BLaER1 treated with 17β-estradiol and CSF1 and Interleukin-3, amounts not matched to agents 10 nM and 100 nM (cell line): ENCODE results near the gene PSD4.

Source experiments
- H3K27ac ChIP-seq, 11 experiments: shearing (Covaris generic); formaldehyde crosslinking; 2 replicates each; pipeline ENCODE4 v1.8.1; 2022
- H3K27me3 ChIP-seq, 11 experiments: shearing (Covaris generic); formaldehyde crosslinking; 2 replicates each; pipeline ENCODE4 v1.8.1; 2022
- H3K36me3 ChIP-seq, 11 experiments: shearing (Covaris generic); formaldehyde crosslinking; 2 replicates each; pipeline ENCODE4 v1.8.1; 2022
- H3K4me1 ChIP-seq, 10 experiments: shearing (Covaris generic); formaldehyde crosslinking; 2 replicates each; pipeline ENCODE4 v1.8.1; 2022
- H3K4me2 ChIP-seq, 11 experiments: shearing (Covaris generic); formaldehyde crosslinking; 2 replicates each; pipeline ENCODE4 v1.8.1; 2022
- H3K4me3 ChIP-seq, 10 experiments: shearing (Covaris generic); formaldehyde crosslinking; 2 replicates each; pipeline ENCODE4 v1.8.1; 2022
- H3K9ac ChIP-seq, 11 experiments: shearing (Covaris generic); formaldehyde crosslinking; 2 replicates each; pipeline ENCODE4 v1.8.1; 2022
- H3K9me3 ChIP-seq, 11 experiments: shearing (Covaris generic); formaldehyde crosslinking; replicated peaks in 1 of 11; 2 replicates each; pipeline ENCODE4 v1.8.1; 2022
- H4K20me1 ChIP-seq, 11 experiments: shearing (Covaris generic); formaldehyde crosslinking; 2 replicates each; pipeline ENCODE4 v1.8.1; 2022
- Cebpa-rat ChIP-seq, 11 experiments: shearing (Covaris generic); IDR thresholded peaks; 2 replicates each; pipeline ENCODE4 v1.8.1; 2022

The PSD4 gene

GRCh38 chr2:113192459-113193100 is 18.8 kb downstream of the PSD4 start:
- peaks cover 25 to 89% (median 51%) of the 10 kb centered on the region in 11 experiments; a peak in 18 of 22 replicates for H3K36me3 ChIP-seq
- H3K27ac ChIP-seq = no peak overlapping the region
- peaks cover 0 to 19% (median 5%) of the 10 kb centered on the region in 10 experiments; a peak in 11 of 20 replicates for H3K4me1 ChIP-seq
- no peak overlapping the region for H3K4me2 ChIP-seq
- no peaks in the 10 kb centered on the region for H3K9me3 ChIP-seq
- H3K27me3 ChIP-seq = no peaks in the 10 kb centered on the region
- H3K9ac ChIP-seq = no peak overlapping the region
- H4K20me1 ChIP-seq = peaks cover 0 to 64% (median 0%) of the 10 kb centered on the region in 11 experiments; a peak in 8 of 22 replicates
- no peak for TF ChIP-seq Cebpa-rat (IDR thresholded peaks at IDR 0.05)
- no peak overlapping the region for H3K4me3 ChIP-seq

DNA sequence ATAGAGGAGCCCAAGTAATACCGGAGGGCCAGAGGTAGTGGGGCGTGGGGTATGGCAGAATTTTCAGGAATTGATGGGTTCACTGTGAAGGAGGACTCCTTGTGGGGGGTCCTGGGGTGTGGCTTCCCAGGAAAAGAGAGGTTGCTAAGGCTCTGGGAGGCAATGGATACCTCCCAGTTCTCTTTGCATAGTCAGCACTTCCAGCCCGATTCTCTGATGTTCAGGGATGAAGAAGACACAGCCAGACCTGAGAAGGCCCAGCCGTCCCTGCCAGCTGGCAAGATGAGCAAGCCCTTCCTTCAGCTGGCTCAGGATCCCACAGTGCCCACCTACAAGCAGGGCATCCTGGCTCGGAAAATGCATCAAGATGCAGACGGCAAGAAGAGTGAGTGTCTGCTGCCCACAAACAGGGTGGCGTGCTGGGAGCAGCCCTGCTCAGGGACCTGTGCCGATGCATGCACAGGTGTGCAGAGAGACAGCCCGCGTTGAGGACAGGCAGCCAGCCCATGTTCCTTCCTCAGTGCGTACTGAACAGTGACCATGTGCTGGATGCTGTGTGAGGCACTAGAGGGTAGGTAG is 22.2 kb downstream of the PSD4 start:
- H3K9me3 ChIP-seq = no peaks in the 10 kb centered on the region
- H3K36me3 ChIP-seq = peaks cover 33 to 100% (median 67%) of the 10 kb centered on the region in 11 experiments; a peak in 19 of 22 replicates
- H3K27ac ChIP-seq = no peak overlapping the region
- H3K4me1 ChIP-seq = peaks cover 5 to 22% (median 15%) of the 10 kb centered on the region in 10 experiments; a peak in 16 of 20 replicates
- H3K4me3 ChIP-seq = no peak overlapping the region
- no peaks in the 10 kb centered on the region for H3K27me3 ChIP-seq
- H4K20me1 ChIP-seq = peaks cover 0 to 56% (median 0%) of the 10 kb centered on the region in 11 experiments; a peak in 8 of 22 replicates
- no peak overlapping the region for H3K4me2 ChIP-seq
- no peak overlapping the region for H3K9ac ChIP-seq
- TF ChIP-seq Cebpa-rat (IDR thresholded peaks at IDR 0.05) = no peak

DNA sequence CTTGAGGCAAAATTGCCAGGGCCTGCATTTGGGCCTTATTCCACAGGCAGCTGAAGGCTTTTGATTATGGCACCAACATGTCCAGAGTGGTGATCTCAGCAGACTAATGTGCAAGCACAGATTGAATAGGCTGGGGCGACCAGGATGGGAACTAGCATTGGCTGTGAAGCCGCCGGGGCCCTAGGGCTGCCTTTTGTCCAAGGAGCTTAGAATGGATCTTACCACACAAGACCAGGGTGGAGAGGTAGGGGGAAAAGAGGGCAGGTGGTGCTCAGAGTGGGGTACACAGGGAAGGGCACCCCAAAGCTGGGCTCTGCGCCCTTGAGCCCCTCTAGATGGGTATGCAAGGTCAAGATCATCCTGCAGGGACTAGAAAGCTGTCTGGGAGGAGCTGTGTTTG is 23.1 kb downstream of the PSD4 start:
- Histone ChIP-seq H3K4me3 (no peak overlapping the region), H4K20me1 (peaks cover 0 to 60% (median 0%) of the 10 kb centered on the region in 11 experiments; a peak in 5 of 22 replicates), H3K36me3 (peaks cover 37 to 100% (median 72%) of the 10 kb centered on the region in 11 experiments; a peak in 19 of 22 replicates), H3K9ac (no peak overlapping the region), H3K27ac (no peak overlapping the region), H3K9me3 (no peaks in the 10 kb centered on the region), H3K27me3 (no peaks in the 10 kb centered on the region), H3K4me2 (no peak overlapping the region), H3K4me1 (peaks cover 11 to 27% (median 24%) of the 10 kb centered on the region in 10 experiments; a peak in 19 of 20 replicates)
- no peak for TF ChIP-seq Cebpa-rat (IDR thresholded peaks at IDR 0.05)

DNA sequence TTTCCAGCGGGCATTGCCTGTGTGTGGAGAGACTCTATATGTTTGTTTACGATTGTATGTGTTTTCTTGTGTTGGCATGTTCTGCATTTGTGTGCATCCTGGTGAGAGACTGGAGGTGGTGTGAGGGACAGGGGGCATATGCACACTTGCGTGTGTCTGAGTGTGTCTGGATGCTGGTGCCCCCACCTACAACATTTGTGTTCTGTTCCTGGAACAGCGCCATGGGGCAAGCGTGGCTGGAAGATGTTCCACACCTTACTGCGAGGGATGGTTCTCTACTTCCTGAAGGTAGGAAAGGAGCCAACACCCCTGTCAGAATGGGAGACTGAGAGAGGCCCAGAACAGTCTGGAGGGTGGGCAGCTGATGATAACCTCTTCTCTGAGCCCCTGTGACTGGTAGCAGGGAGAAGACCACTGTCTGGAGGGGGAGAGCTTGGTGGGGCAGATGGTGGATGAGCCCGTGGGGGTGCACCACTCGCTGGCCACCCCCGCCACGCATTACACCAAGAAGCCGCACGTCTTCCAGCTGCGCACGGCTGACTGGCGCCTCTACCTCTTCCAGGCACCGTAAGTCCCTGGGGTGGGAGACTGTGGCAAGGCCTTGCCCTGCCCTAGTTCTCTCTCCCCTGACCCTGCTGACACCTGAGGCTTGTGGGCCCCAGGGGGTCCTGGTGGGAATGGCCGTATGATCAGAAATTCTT is 23.7 kb downstream of the PSD4 start:
- Histone ChIP-seq H3K36me3 (peaks cover 34 to 98% (median 68%) of the 10 kb centered on the region in 11 experiments; a peak in 19 of 22 replicates), H4K20me1 (peaks cover 0 to 59% (median 0%) of the 10 kb centered on the region in 11 experiments; a peak in 5 of 22 replicates), H3K4me3 (no peak overlapping the region), H3K27me3 (no peaks in the 10 kb centered on the region), H3K27ac (no peak overlapping the region), H3K4me2 (no peak overlapping the region), H3K9me3 (no peaks in the 10 kb centered on the region), H3K4me1 (peaks cover 17 to 34% (median 30%) of the 10 kb centered on the region in 10 experiments), H3K9ac (no peak overlapping the region)
- TF ChIP-seq Cebpa-rat (IDR thresholded peaks at IDR 0.05) = no peak

DNA sequence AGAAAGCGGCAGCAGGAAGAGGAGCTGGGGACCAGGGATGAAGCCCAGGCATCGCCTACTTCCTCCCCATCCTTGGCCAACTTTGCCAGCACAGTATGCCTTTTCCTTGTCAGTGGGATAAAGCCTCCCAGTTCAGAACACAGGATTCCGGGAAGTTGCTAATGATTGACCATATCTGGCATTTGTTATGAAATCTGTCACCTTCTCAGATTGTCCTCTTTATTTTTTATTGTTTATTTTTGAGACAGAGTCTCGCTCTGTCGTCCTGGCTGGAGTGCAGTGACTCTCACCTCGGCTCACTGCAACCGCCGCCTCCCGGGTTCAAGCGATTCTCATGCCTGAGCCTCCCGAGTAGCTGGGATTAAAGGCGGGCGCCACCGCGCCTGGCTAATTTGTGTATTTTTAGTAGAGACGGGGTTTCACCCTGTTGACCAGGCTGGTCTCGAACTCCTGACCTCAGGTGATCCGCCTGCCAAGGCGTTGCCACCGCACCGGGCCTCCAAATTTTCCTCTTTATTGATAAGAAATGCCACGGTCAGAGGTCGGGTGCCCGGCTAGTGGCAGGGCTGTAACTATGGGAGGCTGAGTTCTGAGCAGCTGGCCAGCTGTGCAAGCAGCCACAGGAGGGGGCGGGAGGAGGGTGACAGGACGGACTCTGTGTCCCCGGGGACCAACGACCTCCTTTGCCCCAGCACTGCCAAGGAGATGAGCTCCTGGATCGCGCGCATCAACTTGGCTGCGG is 24.4 kb downstream of the PSD4 start:
- peak overlapping the region; percentile 56 to 72 (median 64) for H3K4me3 ChIP-seq

GRCh38 chr2:113198790-113199612 is 25.2 kb downstream of the PSD4 start:
- Histone ChIP-seq H3K27me3 (no peaks in the 10 kb centered on the region), H3K9me3 (no peaks in the 10 kb centered on the region), H3K9ac (peak overlapping the region; percentile 45 to 78 (median 70)), H3K36me3 (peaks cover 19 to 84% (median 53%) of the 10 kb centered on the region in 11 experiments; a peak in 18 of 22 replicates), H3K4me1 (peaks cover 31 to 49% (median 44%) of the 10 kb centered on the region in 10 experiments), H3K27ac (peak overlapping the region in 10 of 11 experiments; percentile 35 to 66 (median 46); a peak in 18 of 22 replicates), H4K20me1 (peaks cover 0 to 50% (median 0%) of the 10 kb centered on the region in 11 experiments; a peak in 4 of 22 replicates), H3K4me2 (peak overlapping the region; percentile 61 to 85 (median 75)), H3K4me3 (peak overlapping the region; percentile 56 to 72 (median 64))
- TF ChIP-seq Cebpa-rat (IDR thresholded peaks at IDR 0.05) = no peak

More for the DNA sequence above, 24.4 kb downstream of the PSD4 start:
- Histone ChIP-seq H3K36me3 (peaks cover 27 to 92% (median 61%) of the 10 kb centered on the region in 11 experiments; a peak in 19 of 22 replicates), H3K27me3 (no peaks in the 10 kb centered on the region), H3K4me1 (peaks cover 24 to 41% (median 37%) of the 10 kb centered on the region in 10 experiments), H3K9me3 (no peaks in the 10 kb centered on the region), H3K4me2 (peak overlapping the region; percentile 61 to 85 (median 75)), H3K27ac (peak overlapping the region in 7 of 11 experiments; percentile 43 to 66 (median 55); a peak in 11 of 22 replicates), H4K20me1 (peaks cover 0 to 56% (median 0%) of the 10 kb centered on the region in 11 experiments; a peak in 4 of 22 replicates), H3K9ac (peak overlapping the region; percentile 45 to 78 (median 70); a peak in 20 of 22 replicates)
- TF ChIP-seq Cebpa-rat (IDR thresholded peaks at IDR 0.05) = no peak

DNA sequence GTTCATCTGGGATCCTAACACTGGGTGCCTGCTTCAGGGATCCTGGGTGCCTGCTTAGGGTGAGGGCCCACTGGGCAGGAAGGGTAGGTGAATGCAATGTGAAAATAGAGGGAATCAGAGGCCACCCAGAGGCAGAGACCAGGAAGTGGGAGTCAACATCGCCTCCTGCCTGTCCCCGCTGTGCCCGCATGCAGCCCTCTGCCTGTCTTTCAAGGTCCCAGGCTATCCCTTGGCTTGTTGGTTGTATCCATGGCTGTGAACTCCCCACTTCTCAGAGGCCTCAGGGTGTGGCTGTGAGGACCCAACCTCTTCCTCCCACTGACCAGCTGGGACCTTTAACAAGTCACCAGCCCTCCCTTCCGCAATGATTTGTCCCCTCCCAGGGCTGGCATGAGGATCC is 26.5 kb downstream of the PSD4 start:
- Histone ChIP-seq H3K4me2 (peak overlapping the region in 4 of 11 experiments; percentile 18 to 68 (median 32); a peak in 5 of 22 replicates), H4K20me1 (peaks cover 0 to 50% (median 0%) of the 10 kb centered on the region in 11 experiments; a peak in 4 of 22 replicates), H3K9ac (peak overlapping the region in 1 of 11 experiments; percentile 12; a peak in 1 of 22 replicates), H3K4me1 (peaks cover 36 to 55% (median 49%) of the 10 kb centered on the region in 10 experiments), H3K9me3 (no peaks in the 10 kb centered on the region), H3K36me3 (peaks cover 14 to 71% (median 43%) of the 10 kb centered on the region in 11 experiments; a peak in 17 of 22 replicates), H3K4me3 (no peak overlapping the region), H3K27me3 (no peaks in the 10 kb centered on the region), H3K27ac (peak overlapping the region in 1 of 11 experiments; percentile 66; a peak in 1 of 22 replicates)
- TF ChIP-seq Cebpa-rat (IDR thresholded peaks at IDR 0.05) = no peak
